ENCODE results near the gene PDCD1LG2.
"Not testable (repeated sequence)": the region's sequence is repeated elsewhere in the genome, so short reads cannot be mapped to it uniquely, and the experiment has no call there.

Gene PDCD1LG2

DNA sequence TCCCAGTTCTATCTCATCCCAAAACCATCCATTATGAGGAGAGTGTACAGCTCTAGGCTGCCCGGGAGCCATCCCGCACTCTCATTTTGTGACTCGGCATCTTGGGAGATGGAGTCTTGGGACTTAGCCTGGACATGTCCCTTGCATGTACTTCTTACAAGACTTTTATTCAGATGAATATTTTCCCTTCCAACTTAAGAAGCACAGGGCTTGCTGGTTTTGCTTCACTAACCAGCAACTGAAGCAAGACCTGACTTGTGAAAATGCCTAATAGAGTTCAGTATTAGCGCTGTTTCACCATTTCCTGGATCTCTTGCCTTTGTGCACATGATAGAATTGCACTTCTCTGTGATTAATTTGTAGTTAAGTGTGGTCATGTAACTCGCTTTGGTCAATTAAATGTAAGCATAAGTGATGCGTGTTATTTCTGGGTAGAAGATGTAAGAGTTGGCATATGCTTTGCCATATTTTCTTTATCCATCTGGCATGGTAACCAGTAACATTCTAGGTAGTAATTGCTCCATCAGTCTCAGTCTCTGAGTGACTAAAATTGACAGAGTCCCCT, 55.8 kb downstream of the PDCD1LG2 start:
- no peak for DNase-seq (ENCODE audit: low read depth, low spot score)

DNA sequence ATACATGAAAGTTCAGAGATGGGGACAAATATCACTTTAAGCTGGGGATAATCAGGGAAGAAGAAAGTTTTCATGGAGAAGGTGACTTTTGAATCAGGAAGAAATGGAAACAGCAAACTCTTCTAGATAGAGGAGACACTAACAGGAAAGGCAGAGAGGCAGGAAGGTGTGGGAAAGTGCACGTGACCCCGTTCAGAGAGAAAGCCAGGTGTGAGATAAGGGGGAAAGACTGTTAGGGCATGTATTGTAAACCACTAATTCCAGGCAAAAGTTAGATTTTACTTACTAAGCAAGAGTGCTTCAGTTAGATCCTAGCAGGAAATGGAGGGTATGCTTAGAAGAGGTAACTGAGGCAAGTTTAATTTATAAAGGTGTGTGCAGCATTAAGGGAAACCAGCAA, 58.5 kb downstream of the PDCD1LG2 start:
- no peak for DNase-seq (ENCODE audit: low read depth, low spot score)

DNA sequence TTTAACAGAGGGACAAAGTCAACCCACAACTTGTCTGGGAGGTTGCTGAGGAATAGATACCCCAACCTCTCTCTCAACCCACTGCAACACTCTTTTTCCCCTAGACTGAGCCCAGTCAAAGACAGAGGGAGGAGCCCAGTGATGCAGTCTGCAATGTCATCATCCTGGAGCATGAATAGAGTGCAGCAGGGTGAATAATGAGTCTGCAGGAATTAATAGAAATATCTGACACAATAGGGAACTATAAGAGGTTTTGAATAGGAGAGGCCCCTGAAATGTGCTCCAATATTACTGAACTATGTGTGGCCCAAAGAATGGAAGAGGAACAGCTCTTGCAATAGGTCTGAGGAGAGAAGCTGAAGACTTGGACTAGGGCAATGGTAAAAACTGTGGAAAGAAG, 59.1 kb downstream of the PDCD1LG2 start:
- no peak for DNase-seq (ENCODE audit: low read depth, low spot score)

DNA sequence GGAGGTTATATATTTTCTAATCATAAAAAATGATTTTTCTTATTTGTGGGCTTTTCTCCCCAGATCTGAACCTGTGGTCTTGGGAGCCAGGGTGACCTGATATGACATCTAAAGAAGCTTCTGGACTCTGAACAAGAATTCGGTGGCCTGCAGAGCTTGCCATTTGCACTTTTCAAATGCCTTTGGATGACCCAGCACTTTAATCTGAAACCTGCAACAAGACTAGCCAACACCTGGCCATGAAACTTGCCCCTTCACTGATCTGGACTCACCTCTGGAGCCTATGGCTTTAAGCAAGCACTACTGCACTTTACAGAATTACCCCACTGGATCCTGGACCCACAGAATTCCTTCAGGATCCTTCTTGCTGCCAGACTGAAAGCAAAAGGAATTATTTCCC, 59.6 kb downstream of the PDCD1LG2 start:
- DNase-seq (ENCODE audit: low read depth, low spot score), result no peak

DNA sequence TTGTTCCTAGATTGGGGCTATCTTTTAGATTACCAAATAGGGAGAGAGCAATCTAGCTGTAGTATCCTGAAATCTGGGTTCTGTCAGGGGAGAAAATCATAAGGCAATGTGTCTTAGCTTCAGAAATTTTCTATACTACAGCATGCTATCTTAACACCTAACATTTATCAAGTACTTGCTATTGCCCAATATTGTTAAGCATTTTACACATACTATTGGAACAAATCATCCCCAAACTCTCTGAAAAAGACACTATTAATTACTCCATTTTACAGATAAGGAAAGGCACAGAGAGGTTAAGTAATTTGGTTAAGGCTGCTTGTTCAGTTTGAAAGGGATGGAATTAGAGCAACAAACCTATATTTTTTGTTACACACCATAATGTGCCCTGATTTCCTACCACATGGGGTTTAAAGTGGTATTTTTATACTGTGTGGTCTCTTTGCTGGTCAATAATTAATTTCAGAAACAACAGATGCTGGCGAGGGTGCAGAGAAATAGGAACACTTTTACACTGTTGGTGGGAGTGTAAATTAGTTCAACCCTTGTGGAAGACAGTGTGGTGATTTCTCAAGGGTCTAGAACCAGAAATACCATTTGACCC, 61.4 kb downstream of the PDCD1LG2 start:
- DNase-seq (ENCODE audit: low read depth, low spot score), result no peak

DNA sequence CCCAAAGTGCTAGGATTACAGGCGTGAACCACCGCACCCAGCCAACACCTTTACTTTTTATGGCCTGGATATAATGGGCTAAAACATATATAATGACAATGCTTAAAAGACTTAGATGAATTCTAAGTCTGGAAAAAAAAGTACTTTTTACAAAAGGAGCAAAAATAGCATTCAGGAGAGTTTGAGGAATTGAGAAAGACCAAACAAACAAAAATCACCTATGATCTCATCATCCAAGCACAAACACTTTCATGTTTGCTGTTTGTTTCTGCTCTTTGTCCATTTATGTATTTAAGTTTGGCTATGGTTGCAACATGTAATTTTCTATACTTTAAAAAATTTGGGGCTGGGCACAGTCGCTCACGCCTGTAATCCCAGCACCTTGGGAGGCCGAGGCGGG, 63.8 kb downstream of the PDCD1LG2 start:
- DNase-seq (ENCODE audit: low read depth, low spot score), result no peak

DNA sequence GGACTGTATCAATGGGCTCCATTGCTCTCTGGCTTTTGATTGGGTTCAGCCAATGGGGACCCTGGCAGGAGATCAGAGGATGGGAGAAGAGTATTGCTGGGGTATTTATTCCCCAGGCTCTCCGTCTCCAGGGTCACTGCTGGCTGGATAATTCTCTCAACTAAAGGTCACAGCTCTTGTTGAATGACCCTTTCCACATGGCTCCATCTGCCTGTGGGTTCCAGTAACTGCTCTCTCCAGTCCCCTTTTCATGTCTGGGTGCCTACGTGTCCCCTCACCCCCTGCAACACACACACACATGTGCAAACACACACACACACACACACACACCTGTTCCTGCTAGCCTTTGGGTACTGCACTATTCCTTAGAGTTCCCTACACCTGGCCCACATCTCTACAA, 64.7 kb downstream of the PDCD1LG2 start:
- no peak for DNase-seq (ENCODE audit: low read depth, low spot score)

DNA sequence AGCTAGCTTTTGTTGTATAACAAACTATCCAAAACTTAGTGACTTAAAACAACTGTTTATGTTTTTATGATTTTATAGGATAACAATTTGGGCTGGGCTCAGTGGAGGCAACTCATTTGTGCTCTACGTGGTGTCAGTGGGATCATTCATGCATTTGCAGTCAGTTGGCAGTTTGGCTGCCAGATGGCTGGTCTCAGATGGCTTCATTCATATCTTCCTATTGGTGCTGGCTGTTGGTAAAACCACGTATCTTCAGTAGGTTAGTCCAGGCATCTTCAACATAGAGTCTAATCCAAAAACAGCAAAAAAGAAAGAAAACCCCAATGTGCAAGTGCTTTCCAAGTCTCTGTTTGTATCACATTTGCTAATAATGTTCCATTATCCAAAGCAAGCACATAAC, 66.9 kb downstream of the PDCD1LG2 start:
- DNase-seq (ENCODE audit: low read depth, low spot score), result no peak

DNA sequence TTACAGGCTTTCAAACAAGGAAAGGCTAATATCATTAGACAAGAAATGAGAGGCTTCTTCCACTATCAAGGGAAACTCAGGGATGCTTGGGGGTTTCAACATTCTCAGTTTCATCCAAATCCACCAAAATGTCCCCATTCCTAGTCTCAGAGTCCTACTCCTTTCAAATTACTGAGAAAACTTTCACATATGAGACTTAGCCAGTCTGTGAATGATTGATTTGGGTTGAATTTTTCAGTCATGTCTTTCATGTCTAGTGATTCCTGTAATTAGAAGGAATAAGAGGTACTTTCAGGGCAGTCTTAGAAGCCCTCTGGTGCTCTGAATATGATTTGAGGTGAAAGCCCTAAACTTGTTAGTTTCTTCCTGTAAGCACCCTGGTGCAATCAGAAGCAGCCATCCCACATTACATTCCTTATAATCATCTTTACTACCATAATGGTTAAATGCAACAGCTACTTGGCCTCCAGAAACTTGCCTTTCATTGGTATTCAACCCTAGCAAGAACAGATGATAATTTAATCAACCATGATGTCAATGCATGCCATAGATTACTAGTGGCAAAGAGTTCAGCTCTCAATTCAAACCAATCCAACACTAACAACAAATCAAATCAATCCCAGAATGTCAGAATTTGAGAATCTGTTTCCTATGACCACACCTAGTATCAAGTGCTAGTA, 67.8 kb downstream of the PDCD1LG2 start:
- no peak for DNase-seq (ENCODE audit: low read depth, low spot score)

DNA sequence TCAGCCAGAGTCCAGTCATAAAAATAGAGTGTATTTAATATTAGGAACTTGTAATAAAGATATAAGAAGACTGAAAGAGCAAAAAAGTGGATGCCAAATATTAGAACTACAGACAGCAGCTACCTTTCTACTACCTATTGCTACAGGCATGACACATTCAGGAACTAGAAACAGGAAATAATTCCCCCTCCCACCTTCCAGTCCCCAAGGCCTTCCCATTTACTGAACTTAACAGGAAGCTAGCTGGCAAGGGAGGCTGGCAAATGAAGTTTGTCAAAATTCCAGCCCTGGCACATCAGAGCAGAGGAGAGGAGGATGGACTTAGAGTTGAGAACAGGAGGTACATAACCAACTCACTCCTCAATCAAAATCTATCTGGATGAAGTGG, 68.4 kb downstream of the PDCD1LG2 start:
- DNase-seq (ENCODE audit: low read depth, low spot score), result no peak

DNA sequence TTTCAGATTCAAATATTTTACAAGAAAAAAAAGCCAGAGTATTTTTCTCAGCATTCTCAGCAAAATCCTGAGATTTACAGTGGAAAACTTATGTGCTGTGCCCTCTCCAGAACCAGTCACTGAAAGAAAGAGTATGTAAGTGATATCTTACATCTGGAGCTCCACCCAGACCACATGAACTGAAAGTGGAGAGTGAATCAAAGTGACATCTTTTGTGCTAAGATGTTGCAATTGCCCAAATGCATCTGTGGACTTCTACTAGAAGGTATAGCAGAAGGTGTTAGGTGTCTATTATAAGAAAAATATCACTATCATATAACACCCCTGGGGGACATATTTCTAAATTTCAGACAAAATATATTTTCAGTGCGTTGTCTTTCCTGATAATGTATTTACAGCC, 69.5 kb downstream of the PDCD1LG2 start:
- no peak for DNase-seq (ENCODE audit: low read depth, low spot score)

DNA sequence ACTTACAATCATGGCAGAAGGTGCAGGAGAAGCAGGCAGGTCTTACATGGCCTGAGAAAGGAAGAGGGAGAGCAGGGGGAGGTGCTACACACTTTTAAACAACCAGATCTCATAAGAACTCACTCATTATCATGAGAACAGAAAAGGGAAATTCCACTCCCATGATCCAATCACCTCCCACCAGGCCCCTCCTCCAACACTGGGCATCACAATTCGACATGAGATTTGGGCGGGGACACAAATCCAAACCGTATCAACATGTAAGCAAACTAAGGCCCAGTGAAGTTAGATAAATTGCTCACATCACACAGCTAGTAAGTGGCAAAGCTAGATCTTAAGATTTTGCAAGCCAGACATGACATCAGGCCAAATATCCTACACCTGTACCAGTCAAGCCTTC, 70.3 kb downstream of the PDCD1LG2 start:
- DNase-seq (ENCODE audit: low read depth, low spot score), result no peak

DNA sequence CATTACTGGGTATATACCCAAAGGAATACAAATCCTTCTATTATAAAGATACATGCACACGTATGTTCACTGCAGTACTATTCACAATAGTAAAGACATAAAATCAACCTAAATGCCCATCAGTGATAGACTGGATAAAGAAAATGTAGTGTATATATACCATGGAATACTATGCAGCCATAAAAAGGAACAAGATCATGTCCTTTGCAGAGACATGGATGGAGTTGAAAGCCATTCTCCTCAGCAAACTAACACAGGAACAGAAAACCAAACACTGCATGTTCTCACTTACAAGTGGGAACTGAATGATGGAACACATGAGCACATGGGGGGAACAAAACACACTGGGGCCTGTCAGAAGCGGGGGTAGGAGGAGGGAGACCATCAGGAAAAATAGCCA, 71.4 kb downstream of the PDCD1LG2 start:
- not testable (repeated sequence) for DNase-seq (ENCODE audit: low read depth, low spot score)

DNA sequence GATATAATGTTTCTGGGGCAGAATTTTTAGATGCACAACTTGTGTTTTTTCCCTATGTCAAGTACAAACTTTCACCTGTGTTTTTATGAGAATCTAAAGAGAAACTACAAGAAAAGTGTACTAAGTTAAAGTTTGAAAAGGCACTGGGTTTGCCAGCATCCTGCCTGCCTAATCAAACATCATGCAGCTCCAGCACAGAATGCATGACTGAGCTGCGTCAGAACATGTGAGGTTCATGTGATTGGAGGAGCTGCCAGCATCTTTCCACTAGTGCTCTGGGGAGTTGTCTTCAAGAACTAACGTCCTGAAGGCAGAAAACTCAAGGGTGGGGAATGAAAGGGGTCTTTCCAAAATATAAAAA, 72.5 kb downstream of the PDCD1LG2 start:
- DNase-seq (ENCODE audit: low read depth, low spot score), result no peak

DNA sequence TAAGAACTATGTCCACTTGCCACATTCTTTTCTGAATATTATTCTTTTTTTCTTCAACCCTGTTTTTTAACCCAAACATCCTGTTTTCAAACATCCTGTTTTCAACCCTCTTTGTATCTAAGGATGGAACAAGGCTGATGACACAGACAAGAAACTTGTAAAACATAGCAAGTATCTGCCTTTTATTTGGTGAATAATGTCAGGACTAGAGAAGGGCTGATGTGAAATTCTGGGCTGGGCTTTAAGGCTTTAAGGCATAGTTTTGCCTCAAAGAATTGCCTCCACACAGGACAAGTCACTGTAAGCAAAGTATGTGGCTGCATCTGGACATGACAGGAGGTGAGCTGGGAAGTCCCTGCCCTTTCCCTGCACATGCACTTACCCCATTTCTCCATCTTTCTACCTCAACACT, 76.1 kb downstream of the PDCD1LG2 start:
- DNase-seq (ENCODE audit: low read depth, low spot score), result no peak

DNA sequence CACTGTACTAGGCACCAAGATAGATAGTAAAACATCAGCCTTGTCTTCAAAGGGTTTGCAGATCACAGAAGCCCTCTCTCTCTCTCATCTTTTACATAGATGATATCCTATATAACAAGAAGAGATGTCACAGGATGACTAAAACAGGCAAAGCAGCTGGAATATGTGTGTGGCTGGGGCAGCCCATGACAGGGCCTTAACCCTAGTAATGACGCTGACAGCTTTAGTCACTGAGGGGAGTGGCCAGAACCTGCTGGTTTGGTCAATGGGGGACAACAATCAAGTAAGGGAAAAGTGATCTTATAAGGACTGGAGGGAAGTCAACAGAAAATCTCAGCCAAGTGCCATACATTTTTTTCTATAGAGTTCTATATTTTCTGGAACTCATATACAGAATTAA, 76.7 kb downstream of the PDCD1LG2 start:
- DNase-seq (ENCODE audit: low read depth, low spot score), result no peak

DNA sequence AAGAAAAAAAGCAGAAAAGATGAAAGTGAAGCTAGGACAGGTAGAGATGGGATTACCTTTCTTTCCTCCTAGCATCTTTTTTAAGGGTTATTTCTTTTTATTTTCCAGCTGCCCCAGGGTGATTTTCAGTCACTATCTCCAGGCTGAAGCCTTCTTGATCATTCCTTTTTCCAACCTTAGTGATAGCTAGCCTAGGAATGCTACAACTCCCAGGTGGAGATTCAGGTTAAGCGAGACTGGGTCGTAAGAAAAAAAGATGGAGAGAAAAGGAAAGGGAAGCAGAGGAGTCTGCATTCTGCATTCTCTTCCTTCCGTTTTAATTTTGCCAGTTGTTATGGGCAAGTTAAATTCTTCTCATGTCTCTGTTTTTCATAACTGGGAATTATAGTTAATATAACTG, 81.9 kb downstream of the PDCD1LG2 start:
- no peak for DNase-seq (ENCODE audit: low read depth, low spot score)

DNA sequence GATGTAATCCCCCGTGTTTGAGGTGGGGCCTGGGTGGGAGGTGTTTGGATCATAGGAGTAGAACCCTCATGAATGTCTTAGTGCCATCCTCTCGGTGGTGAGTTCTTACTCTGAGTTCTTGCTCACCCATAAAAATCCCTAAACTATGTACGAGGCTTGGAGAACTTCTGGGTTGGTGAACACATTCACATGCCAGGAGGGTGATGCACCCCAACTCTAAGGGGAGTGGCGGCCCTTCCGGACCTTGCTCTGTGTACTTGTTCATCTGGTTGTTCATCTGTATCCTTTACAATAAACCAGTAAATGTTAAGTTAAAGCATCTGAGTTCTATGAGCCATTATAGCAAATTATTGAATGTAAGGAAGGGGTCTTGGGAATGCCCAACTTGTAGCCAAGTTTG, 82.6 kb downstream of the PDCD1LG2 start:
- DNase-seq (ENCODE audit: low read depth, low spot score), result no peak

DNA sequence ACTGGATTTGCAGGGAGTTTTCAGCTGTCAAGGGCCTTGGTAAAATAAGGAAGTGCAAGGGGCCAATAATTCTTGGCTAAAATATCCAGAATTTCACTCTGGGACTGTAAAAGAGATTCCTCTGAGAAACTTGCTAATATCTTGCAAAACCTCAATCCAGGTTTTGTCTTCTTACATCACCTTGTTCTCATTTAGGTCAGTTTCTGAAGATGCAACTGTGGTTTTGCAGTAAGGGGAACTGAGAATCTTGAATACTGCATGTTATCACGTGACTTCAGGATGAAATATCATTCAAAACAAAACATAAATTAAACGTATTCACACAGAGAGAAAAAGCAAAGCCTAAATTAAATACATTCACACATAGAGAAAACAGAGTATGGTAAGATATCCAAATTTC, 83.6 kb downstream of the PDCD1LG2 start:
- DNase-seq (ENCODE audit: low read depth, low spot score), result no peak

DNA sequence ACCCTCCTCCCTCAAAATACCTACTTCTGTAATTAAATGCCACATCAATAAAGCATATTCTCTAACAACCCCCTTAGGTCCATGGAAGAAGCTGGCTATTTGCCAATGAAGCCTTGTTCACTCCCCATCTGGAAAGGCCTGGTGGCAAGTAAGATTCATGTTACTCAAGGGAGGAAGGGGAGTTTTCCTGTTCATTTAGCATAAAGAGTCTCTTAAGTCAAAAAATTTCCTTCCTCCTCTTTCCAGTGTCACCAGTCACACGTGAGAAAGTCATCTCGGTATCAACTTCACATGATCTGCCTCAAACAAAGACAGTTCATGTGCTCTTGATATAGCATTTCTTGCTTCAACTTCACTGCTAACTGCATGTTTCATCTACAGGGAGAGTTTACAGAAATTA, 85.8 kb downstream of the PDCD1LG2 start:
- DNase-seq (ENCODE audit: low read depth, low spot score), result no peak

DNA sequence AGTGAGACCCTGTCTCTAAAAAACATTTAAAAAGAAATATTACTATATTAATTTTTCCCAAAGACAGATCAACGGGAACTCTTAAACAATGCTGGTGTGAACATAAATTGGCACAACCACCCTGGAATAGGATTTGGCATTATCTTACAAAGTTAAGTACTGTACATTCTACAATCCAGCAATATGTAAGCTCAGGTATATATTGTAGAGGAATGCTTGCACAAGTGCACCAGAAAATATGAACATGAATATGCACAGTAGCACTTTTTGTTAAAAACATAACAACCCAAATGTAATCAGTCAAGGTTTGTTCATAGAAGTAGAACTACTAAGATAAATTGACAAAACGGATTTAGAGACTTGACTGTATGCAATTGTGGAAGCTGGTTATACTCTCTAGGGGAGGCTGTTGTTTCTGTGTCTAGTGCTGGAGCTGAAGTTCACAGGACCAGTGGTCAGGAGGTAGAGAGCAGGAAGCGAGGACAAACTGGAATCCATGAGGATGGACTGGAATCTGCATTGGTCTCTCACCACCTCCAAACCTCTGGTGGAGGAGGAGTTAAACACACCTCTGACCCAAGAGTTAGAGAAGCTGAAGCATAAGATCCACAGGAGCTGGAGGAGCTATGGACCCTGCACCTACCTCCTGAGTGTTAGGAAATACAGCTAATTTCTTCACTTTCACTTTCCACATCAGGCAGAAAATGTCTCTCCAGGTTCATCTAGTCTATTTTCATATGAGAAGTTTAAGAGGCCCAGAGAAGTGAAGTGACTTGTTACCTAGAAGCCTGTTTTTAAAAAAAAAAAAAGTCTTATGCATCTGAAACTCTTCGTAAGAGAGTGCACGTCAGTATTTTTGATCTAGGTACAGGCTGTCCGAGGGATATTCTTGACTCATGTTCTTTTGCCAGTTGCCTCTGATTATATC, 98.2 kb downstream of the PDCD1LG2 start:
- DNase-seq (ENCODE audit: low read depth, low spot score), result no peak

DNA sequence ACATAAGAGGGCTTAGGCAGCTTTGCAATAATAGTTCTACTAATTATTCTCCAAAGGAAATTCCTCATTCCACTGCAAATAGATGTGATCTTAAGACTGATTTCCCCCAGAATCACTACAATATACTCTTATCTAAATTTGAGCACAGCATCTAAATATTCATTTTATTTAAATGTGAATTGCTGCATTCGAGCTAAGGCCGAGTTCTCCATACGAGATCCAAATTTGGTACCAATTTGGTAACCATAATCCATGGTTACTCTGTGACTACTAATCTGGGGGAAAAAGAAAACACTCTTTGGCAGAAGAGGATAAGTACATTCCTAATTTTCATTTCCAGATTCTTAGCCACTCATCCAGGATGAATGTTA, 98.9 kb downstream of the PDCD1LG2 start:
- DNase-seq (ENCODE audit: low read depth, low spot score), result no peak

DNA sequence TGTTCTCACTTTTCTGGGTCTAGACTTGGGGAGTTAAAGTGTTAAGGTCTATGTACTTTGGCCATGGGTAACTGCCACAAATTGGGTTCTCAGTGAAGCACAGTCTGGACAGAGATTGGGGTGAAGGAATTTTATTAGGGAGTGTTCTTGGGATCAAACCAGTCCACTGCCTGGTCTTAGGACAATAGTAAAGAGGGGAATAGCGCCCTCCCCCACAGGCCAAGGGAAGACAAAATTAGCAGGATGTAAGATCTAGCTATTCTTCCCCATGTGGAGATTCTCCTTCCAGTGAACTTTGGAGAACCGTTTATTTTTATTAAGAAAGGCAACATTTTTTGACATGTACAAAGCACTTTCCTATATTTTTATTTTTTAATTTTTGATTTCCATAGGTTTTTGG, 100.2 kb downstream of the PDCD1LG2 start:
- DNase-seq (ENCODE audit: low read depth, low spot score), result no peak
